OCI-LY1 (cell line): ENCODE measurements around the gene VIT.

ENCODE experiments used
- CTCF ChIP-seq: fragments of 200-600 bp; sonication (generic), shearing (Covaris generic); IDR thresholded peaks from 2 replicates; pipeline ENCODE4 v1.5.1; 2017; ENCODE audit warnings: mild to moderate bottlenecking, antibody characterized with exemption, low read length, moderate library complexity, mixed read lengths
- EZH2 ChIP-seq: fragments of 200-600 bp; sonication (generic), shearing (Covaris generic); IDR thresholded peaks from 2 replicates; pipeline ENCODE4 v1.8.0; 2017; ENCODE audit warnings: borderline replicate concordance, mixed run types, mild to moderate bottlenecking, antibody characterized with exemption, low read length, moderate library complexity, mixed read lengths

DNA sequence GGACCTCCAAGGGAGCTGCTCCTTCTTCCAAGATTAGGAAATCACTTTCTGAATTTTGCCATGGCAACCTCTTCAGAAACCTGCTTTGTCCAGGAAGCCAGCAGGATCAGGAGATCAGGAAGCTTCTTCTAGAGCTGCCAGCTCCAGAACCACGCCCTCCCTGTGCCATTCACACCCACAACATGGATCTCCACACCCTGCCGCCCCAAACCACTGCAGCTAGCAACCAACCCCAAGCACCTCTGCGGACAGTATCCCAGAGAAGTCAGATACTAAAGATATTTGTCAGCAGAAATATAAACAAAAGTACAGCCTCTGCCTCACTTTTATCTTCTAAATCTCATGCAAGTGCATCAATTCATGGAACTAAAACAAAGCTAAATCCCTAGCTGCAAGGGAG, 106.4 kb downstream of the VIT start:
- TF ChIP-seq EZH2 (no peak), CTCF (no peak)
